A204.1 (cell line): ENCODE results near the gene MBD3L3.
"Not testable (repeated sequence)": the region's sequence is repeated elsewhere in the genome, so short reads cannot be mapped to it uniquely, and the experiment has no call there.

Experiments
- FAIRE-seq: peaks from 2 replicates; lab custom pipeline; 2012; peaks lifted over from hg19 to GRCh38; lab: Jason Lieb, UNC

Gene MBD3L3

GRCh38 chr19:7058576-7058975 lies at the start of gene MBD3L3:
MBD3L3 (minus strand) TSS chr19:7058676; CDS start chr19:7058605, 71 bp downstream.
- FAIRE-seq, result not testable (repeated sequence)

- FAIRE-seq, result no peak
Measured at GRCh38 chr19:7106711-7107657, 48.5 kb upstream of the MBD3L3 start.

- FAIRE-seq, result no peak
Measured at GRCh38 chr19:7104747-7105447, 46.4 kb upstream of the MBD3L3 start.

GRCh38 chr19:7101498-7102253 lies 43.2 kb upstream of the MBD3L3 start:
- no peak for FAIRE-seq

GRCh38 chr19:7099597-7099921 lies 41.1 kb upstream of the MBD3L3 start:
- FAIRE-seq, result no peak

GRCh38 chr19:7098701-7099596 lies 40.5 kb upstream of the MBD3L3 start:
- FAIRE-seq, result peak; percentile 70

GRCh38 chr19:7098096-7098495 lies 39.6 kb upstream of the MBD3L3 start:
- FAIRE-seq, result no peak

- no peak for FAIRE-seq
Measured at GRCh38 chr19:7088999-7089398, 30.5 kb upstream of the MBD3L3 start.

- FAIRE-seq, result no peak
Measured at GRCh38 chr19:7083076-7083956, 24.8 kb upstream of the MBD3L3 start.

- no peak for FAIRE-seq
Measured at GRCh38 chr19:7078008-7078407, 19.5 kb upstream of the MBD3L3 start.

GRCh38 chr19:7076151-7076550 lies 17.7 kb upstream of the MBD3L3 start:
- no peak for FAIRE-seq

GRCh38 chr19:7074705-7075282 lies 16.3 kb upstream of the MBD3L3 start:
- no peak for FAIRE-seq

GRCh38 chr19:7072541-7072940 lies 14.1 kb upstream of the MBD3L3 start:
- FAIRE-seq, result no peak

GRCh38 chr19:7069904-7070226 lies 11.4 kb upstream of the MBD3L3 start:
- no peak for FAIRE-seq

- peak; percentile 53 for FAIRE-seq
Measured at GRCh38 chr19:7069042-7069903, 10.8 kb upstream of the MBD3L3 start, which contains the start of gene ZNF557. ZNF557 (plus strand) TSS chr19:7069703; CDS start chr19:7075075, 5,372 bp downstream.

GRCh38 chr19:7068599-7068998 lies 10.1 kb upstream of the MBD3L3 start:
- FAIRE-seq, result no peak

- no peak for FAIRE-seq
Measured at GRCh38 chr19:7067716-7068115, 9.2 kb upstream of the MBD3L3 start.

- not testable (repeated sequence) for FAIRE-seq
Measured at GRCh38 chr19:7067122-7067521, 8.6 kb upstream of the MBD3L3 start.

- no peak for FAIRE-seq
Measured at GRCh38 chr19:7063764-7064418, 5.4 kb upstream of the MBD3L3 start.
